HCT116 (cell line): Measurements from ENCODE around the gene PKN2. TPM values are rescaled to one million over a fixed set of nuclear protein-coding genes. Genes with fewer than 3 reads are reported as not detected.

Experiments used
- ATAC-seq: fragments of 200-7000 bp; cut with Tn5 transposase; 2 replicates; pipeline ENCODE4 v1.9.1; 2020; ENCODE audit warnings: mild to moderate bottlenecking, moderate library complexity
- BruUV-seq: library from RNA; stranded (reverse); fragments of 400-500 nt; replicated peaks from 2 replicates; lab custom pipeline; 2021; lab: Mats Ljungman, UMichigan
- CTCF ChIA-PET: fragments of 300-600 bp; sonication (Branson Sonifier 250); formaldehyde crosslinking; loops from one replicate; lab custom pipeline; 2021; ENCODE audit warnings: antibody characterized with exemption; lab: Charles Lee
- POLR2A ChIA-PET: fragments of 300-600, 350-600 bp; sonication (Branson Sonifier 250); formaldehyde crosslinking; loops from one replicate; lab custom pipeline; 2021; ENCODE audit warnings: antibody characterized with exemption; lab: Charles Lee
- RAD21 ChIA-PET, 2 experiments: fragments of 300-600 bp; sonication (Branson Sonifier 250); formaldehyde crosslinking; loops; one replicate each; lab custom pipeline; 2023; ENCODE audit warnings: low total read pairs in 2 of 2; ENCODE audit not compliant: uncharacterized antibody in 2 of 2, unreplicated experiment in 2 of 2, low non-redundant PET in 1 of 2; lab: Charles Lee
- DNase-seq: peaks from one replicate; pipeline ENCODE4 v3.0.0-alpha.2; 2010; ENCODE audit warnings: low read depth, low spot score
- H2AFZ ChIP-seq: fragments of 200-600 bp; shearing (Covaris generic), sonication (generic); 2 replicates; pipeline ENCODE4 v1.6.1; 2017; ENCODE audit warnings: low read depth, mixed run types, mixed read lengths, antibody characterized with exemption, low read length; ENCODE audit not compliant: poor library complexity, severe bottlenecking
- H3K27ac ChIP-seq: 2 replicates; pipeline ENCODE4 v1.5.1; 2012; ENCODE audit warnings: low read depth, low read length
- H3K27me3 ChIP-seq: fragments of 200-600 bp; sonication (generic); 2 replicates; pipeline ENCODE4 v1.6.1; 2016; ENCODE audit warnings: mixed run types, low read length, mixed read lengths; ENCODE audit not compliant: insufficient read depth
- H3K36me3 ChIP-seq, 2 experiments: fragments of 200-500 bp in 1 of 2; fragments of 200-600 bp in 1 of 2; sonication (Bioruptor generic) in 1 of 2; sonication (generic) in 1 of 2; 2 replicates each; pipeline versions ENCODE4 v1.5.1 to v1.6.1; 2014 to 2016; ENCODE audit warnings: low read length in 2 of 2, inconsistent platforms in 1 of 2, mixed read lengths in 1 of 2, mixed run types in 1 of 2; ENCODE audit not compliant: insufficient read depth in 2 of 2, control insufficient read depth in 1 of 2
- H3K4me1 ChIP-seq, 2 experiments: fragments of 200-600 bp in 1 of 2; sonication (generic) in 1 of 2; 2 replicates each; pipeline versions ENCODE4 v1.5.1 to v1.6.1; 2012 to 2017; ENCODE audit warnings: low read length in 2 of 2, inconsistent platforms in 1 of 2, mild to moderate bottlenecking in 1 of 2, mixed read lengths in 1 of 2, mixed run types in 1 of 2, moderate library complexity in 1 of 2; ENCODE audit not compliant: insufficient read depth in 2 of 2, control insufficient read depth in 1 of 2
- H3K4me2 ChIP-seq: fragments of 200-600 bp; sonication (generic); 2 replicates; pipeline ENCODE4 v1.6.1; 2017; ENCODE audit warnings: mixed run types, low read length, mixed read lengths
- H3K4me3 ChIP-seq, 2 experiments: fragments of 200-600 bp in 1 of 2; sonication (generic) in 1 of 2; replicated peaks in 1 of 2; 2 replicates each; pipeline ENCODE4 v1.5.1; 2011 to 2016; ENCODE audit warnings: low read length in 2 of 2, control low read depth in 1 of 2, low read depth in 1 of 2, mild to moderate bottlenecking in 1 of 2, mixed read lengths in 1 of 2, mixed run types in 1 of 2
- H3K79me2 ChIP-seq: fragments of 200-600 bp; sonication (generic); 2 replicates; pipeline ENCODE4 v1.6.1; 2017; ENCODE audit warnings: mild to moderate bottlenecking, mixed run types, low read length, moderate library complexity, mixed read lengths; ENCODE audit not compliant: insufficient read depth
- H3K9ac ChIP-seq: fragments of 200-600 bp; sonication (generic); 2 replicates; pipeline ENCODE4 v1.6.1; 2016; ENCODE audit warnings: low read length, mixed read lengths
- H3K9me2 ChIP-seq: fragments of 200-600 bp; sonication (generic), shearing (Covaris generic); 2 replicates; pipeline ENCODE4 v1.6.1; 2017; ENCODE audit warnings: mixed run types, mild to moderate bottlenecking, moderate library complexity; ENCODE audit not compliant: insufficient read depth
- H3K9me3 ChIP-seq, 2 experiments: fragments of 200-500 bp in 1 of 2; fragments of 200-600 bp in 1 of 2; sonication (Bioruptor generic) in 1 of 2; sonication (generic) in 1 of 2; 2 replicates each; pipeline ENCODE4 v1.6.1; 2014 to 2017; ENCODE audit warnings: low read length in 2 of 2, mixed read lengths in 2 of 2, inconsistent platforms in 1 of 2, low read depth in 1 of 2, mild to moderate bottlenecking in 1 of 2, mixed run types in 1 of 2, moderate library complexity in 1 of 2; ENCODE audit not compliant: control insufficient read depth in 1 of 2, insufficient read depth in 1 of 2
- H4K20me1 ChIP-seq: fragments of 200-600 bp; sonication (generic), shearing (Covaris generic); 2 replicates; pipeline ENCODE4 v1.6.1; 2017; ENCODE audit warnings: mixed run types, mild to moderate bottlenecking, moderate library complexity; ENCODE audit not compliant: insufficient read depth
- CEBPB ChIP-seq: IDR thresholded peaks from 2 replicates; pipeline ENCODE4 v1.6.1; 2012; ENCODE audit warnings: low read depth
- EGR1 ChIP-seq: IDR thresholded peaks from 2 replicates; pipeline ENCODE4 v1.6.1; 2012; ENCODE audit warnings: low read depth
- ELF1 ChIP-seq: IDR thresholded peaks from 2 replicates; pipeline ENCODE4 v1.6.1; 2012; ENCODE audit warnings: low read depth, borderline replicate concordance
- EZH2 ChIP-seq: fragments of 200-600 bp; sonication (generic); IDR thresholded peaks from 2 replicates; pipeline ENCODE4 v1.6.1; 2017; ENCODE audit warnings: antibody characterized with exemption, mixed run types
- EZH2phosphoT487 ChIP-seq: fragments of 200-600 bp; IDR thresholded peaks from 2 replicates; pipeline ENCODE4 v1.6.1; 2018; ENCODE audit warnings: antibody characterized with exemption, borderline replicate concordance
- RAD21 ChIP-seq: IDR thresholded peaks from 2 replicates; pipeline ENCODE4 v1.6.1; 2012; ENCODE audit warnings: low read depth, mild to moderate bottlenecking
- SIN3A ChIP-seq: IDR thresholded peaks from 2 replicates; pipeline ENCODE4 v1.6.1; 2012; ENCODE audit warnings: low read depth
- SP1 ChIP-seq: IDR thresholded peaks from 2 replicates; pipeline ENCODE4 v1.6.1; 2012; ENCODE audit warnings: low read depth
- SRF ChIP-seq: IDR thresholded peaks from 2 replicates; pipeline ENCODE4 v1.6.1; 2012; ENCODE audit warnings: low read depth
- TCF7L2 ChIP-seq: IDR thresholded peaks from 2 replicates; pipeline ENCODE4 v1.7.0; 2011; ENCODE audit warnings: borderline replicate concordance, inconsistent platforms; ENCODE audit not compliant: insufficient read depth, insufficient read length; ENCODE audit errors: extremely low read depth
- YY1 ChIP-seq: IDR thresholded peaks from 2 replicates; pipeline ENCODE4 v1.6.1; 2011; ENCODE audit warnings: low read length, low read depth, moderate library complexity, mild to moderate bottlenecking; ENCODE audit not compliant: insufficient replicate concordance; ENCODE audit errors: extremely low read depth
- intact Hi-C: fragments of 100-400 bp; cut with micrococcal nuclease; formaldehyde crosslinking; loops from 2 replicates; pipeline ENCODE4 v1.10.0; 2022
- total RNA-seq: library from RNA; stranded (reverse); gene quantifications from one replicate; pipeline ENCODE4 v1.2.1, GENCODE V29; 2021; ENCODE audit not compliant: unreplicated experiment
- TF ChIP-seq, protein P1 (sequence below): IDR thresholded peaks from 2 replicates; pipeline ENCODE4 v1.6.1; 2012
- TF ChIP-seq, protein P2 (sequence below): IDR thresholded peaks from 2 replicates; pipeline ENCODE4 v1.6.1; 2012; ENCODE audit warnings: low read depth
- TF ChIP-seq, protein P3 (sequence below): IDR thresholded peaks from 2 replicates; pipeline ENCODE4 v1.6.1; 2011; ENCODE audit warnings: mild to moderate bottlenecking, low read length, moderate library complexity; ENCODE audit not compliant: insufficient replicate concordance; ENCODE audit errors: extremely low read depth
- TF ChIP-seq, protein P4 (sequence below), 3 experiments: fragments of 200-600 bp in 1 of 3; sonication (generic) in 1 of 3; IDR thresholded peaks in 2 of 3; conservative IDR thresholded peaks in 1 of 3; 2 replicates each; pipeline ENCODE4 v1.5.1; 2012 to 2017; ENCODE audit warnings: low read depth in 2 of 3, low read length in 2 of 3, antibody characterized with exemption in 1 of 3, borderline replicate concordance in 1 of 3, control low read depth in 1 of 3, mild to moderate bottlenecking in 1 of 3, mixed read lengths in 1 of 3, mixed run types in 1 of 3, moderate library complexity in 1 of 3; ENCODE audit not compliant: insufficient read depth in 1 of 3

The PKN2 gene
- total RNA-seq, 1 experiment from 2014 or later: 44.3 TPM

DNA sequence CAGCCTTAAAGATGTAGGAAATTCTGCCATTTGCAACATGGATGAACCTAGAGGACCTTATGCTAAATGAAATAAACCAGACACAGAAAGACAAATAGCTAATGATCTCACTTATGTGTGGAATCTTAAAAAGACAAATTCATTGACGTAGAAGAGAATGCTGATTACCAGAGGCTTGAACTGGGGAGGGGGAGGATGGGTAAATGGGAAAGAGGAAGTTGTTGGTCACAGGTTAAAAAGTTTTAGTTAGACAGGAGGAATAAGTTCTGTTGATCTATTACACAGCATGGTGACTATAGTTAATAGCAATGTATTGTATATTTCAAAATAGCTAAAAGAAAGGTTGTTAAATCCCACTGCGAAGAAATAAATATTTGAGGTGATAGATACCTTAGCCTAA is 62.8 kb downstream of the PKN2 start:
- TF ChIP-seq EZH2 (no peak), RAD21 (no peak), ELF1 (no peak), YY1 (no peak), EZH2phosphoT487 (no peak), EGR1 (no peak), SP1 (no peak), SRF (no peak), TCF7L2 (no peak), CEBPB (no peak), SIN3A (no peak)
- TF ChIP-seq, protein P1, sequence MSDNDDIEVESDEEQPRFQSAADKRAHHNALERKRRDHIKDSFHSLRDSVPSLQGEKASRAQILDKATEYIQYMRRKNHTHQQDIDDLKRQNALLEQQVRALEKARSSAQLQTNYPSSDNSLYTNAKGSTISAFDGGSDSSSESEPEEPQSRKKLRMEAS: no peak
- TF ChIP-seq, protein P2, sequence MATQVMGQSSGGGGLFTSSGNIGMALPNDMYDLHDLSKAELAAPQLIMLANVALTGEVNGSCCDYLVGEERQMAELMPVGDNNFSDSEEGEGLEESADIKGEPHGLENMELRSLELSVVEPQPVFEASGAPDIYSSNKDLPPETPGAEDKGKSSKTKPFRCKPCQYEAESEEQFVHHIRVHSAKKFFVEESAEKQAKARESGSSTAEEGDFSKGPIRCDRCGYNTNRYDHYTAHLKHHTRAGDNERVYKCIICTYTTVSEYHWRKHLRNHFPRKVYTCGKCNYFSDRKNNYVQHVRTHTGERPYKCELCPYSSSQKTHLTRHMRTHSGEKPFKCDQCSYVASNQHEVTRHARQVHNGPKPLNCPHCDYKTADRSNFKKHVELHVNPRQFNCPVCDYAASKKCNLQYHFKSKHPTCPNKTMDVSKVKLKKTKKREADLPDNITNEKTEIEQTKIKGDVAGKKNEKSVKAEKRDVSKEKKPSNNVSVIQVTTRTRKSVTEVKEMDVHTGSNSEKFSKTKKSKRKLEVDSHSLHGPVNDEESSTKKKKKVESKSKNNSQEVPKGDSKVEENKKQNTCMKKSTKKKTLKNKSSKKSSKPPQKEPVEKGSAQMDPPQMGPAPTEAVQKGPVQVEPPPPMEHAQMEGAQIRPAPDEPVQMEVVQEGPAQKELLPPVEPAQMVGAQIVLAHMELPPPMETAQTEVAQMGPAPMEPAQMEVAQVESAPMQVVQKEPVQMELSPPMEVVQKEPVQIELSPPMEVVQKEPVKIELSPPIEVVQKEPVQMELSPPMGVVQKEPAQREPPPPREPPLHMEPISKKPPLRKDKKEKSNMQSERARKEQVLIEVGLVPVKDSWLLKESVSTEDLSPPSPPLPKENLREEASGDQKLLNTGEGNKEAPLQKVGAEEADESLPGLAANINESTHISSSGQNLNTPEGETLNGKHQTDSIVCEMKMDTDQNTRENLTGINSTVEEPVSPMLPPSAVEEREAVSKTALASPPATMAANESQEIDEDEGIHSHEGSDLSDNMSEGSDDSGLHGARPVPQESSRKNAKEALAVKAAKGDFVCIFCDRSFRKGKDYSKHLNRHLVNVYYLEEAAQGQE: no peak
- TF ChIP-seq, protein P3, sequence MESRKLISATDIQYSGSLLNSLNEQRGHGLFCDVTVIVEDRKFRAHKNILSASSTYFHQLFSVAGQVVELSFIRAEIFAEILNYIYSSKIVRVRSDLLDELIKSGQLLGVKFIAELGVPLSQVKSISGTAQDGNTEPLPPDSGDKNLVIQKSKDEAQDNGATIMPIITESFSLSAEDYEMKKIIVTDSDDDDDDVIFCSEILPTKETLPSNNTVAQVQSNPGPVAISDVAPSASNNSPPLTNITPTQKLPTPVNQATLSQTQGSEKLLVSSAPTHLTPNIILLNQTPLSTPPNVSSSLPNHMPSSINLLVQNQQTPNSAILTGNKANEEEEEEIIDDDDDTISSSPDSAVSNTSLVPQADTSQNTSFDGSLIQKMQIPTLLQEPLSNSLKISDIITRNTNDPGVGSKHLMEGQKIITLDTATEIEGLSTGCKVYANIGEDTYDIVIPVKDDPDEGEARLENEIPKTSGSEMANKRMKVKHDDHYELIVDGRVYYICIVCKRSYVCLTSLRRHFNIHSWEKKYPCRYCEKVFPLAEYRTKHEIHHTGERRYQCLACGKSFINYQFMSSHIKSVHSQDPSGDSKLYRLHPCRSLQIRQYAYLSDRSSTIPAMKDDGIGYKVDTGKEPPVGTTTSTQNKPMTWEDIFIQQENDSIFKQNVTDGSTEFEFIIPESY: no peak
- TF ChIP-seq, protein P4, sequence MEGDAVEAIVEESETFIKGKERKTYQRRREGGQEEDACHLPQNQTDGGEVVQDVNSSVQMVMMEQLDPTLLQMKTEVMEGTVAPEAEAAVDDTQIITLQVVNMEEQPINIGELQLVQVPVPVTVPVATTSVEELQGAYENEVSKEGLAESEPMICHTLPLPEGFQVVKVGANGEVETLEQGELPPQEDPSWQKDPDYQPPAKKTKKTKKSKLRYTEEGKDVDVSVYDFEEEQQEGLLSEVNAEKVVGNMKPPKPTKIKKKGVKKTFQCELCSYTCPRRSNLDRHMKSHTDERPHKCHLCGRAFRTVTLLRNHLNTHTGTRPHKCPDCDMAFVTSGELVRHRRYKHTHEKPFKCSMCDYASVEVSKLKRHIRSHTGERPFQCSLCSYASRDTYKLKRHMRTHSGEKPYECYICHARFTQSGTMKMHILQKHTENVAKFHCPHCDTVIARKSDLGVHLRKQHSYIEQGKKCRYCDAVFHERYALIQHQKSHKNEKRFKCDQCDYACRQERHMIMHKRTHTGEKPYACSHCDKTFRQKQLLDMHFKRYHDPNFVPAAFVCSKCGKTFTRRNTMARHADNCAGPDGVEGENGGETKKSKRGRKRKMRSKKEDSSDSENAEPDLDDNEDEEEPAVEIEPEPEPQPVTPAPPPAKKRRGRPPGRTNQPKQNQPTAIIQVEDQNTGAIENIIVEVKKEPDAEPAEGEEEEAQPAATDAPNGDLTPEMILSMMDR (IDR thresholded peaks at IDR 0.05 in 2 of 3, conservative IDR thresholded peaks at IDR 0.05 in 1 of 3; ENCODE audit: borderline replicate concordance in 1 of 3, insufficient read depth in 1 of 3, low read depth in 2 of 3, low read length in 2 of 3): no peak
- TF ChIP-seq, all 23 proteins: peak for 0
- H2AFZ ChIP-seq: no peak overlapping the region
- no peak overlapping the region for H3K4me3 ChIP-seq
- intact Hi-C loops: no loop called here
- no peak for DNase-seq
- ATAC-seq: no peak
- no peak overlapping the region for H3K4me2 ChIP-seq
- RAD21 ChIA-PET: no interaction called here
- no peaks in the 10 kb centered on the region for H3K9me3 ChIP-seq
- no peak overlapping the region for H3K27ac ChIP-seq
- H3K79me2 ChIP-seq: 0 out of 2 replicates have a peak, but pooled peaks cover 6% of the 10 kb centered on the region
- peaks cover 3% of the 10 kb centered on the region; the same call in 1 of the 2 replicates for H3K9me2 ChIP-seq
- BruUV-seq: no TSS peak
- H4K20me1 ChIP-seq: peaks cover 5% of the 10 kb centered on the region; the same call in 1 of the 2 replicates
- POLR2A ChIA-PET: no interaction called here
- H3K36me3 ChIP-seq: no peaks in the 10 kb centered on the region
- H3K27me3 ChIP-seq: no peaks in the 10 kb centered on the region
- CTCF ChIA-PET: no interaction called here
- H3K4me1 ChIP-seq: no peaks in the 10 kb centered on the region
- H3K9ac ChIP-seq: no peak overlapping the region
